ENCODE measurements around the gene MACROD2. TPM values are rescaled to one million over a fixed set of nuclear protein-coding genes. Genes with fewer than 3 reads are reported as not detected.

Gene MACROD2
- total RNA-seq, 1 experiment from 2014 or later = 3.7 TPM

DNA sequence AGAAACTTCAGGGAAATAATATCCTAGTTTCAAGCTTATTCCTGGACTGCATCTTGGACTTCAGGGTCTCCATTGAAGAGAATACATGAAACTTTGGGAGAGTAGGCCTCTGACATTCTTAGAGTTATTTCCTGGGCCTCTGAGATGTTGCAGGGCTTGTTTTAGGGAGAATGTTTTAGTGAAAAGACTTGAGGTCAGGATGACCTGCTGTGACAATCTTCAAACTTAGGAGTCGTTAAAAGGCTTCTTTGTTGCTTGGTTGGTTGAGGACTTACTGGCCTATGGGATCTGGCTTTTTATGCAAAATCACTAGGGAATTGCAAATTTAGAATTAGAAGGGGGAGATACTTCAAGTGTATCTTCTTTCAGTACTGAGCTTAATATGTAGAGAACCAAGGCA is 955.3 kb downstream of the MACROD2 start:
- H3K4me2 ChIP-seq (ENCODE audit: low read length) = no peak overlapping the region
- no peaks in the 10 kb centered on the region for H3K9me3 ChIP-seq (ENCODE audit: control insufficient read depth in 1 of 2, insufficient read depth in 1 of 2, low read depth in 1 of 2, low read length in 2 of 2)
- H3K36me3 ChIP-seq (ENCODE audit: control insufficient read depth in 1 of 2, insufficient read depth in 2 of 2, low read length in 2 of 2) = no peaks in the 10 kb centered on the region
- H3K4me1 ChIP-seq (ENCODE audit: control insufficient read depth in 1 of 2, insufficient read depth in 2 of 2, low read length in 2 of 2) = peaks cover 2 to 10% of the 10 kb centered on the region in 2 experiments; a peak in 2 of 4 replicates
- H2AFZ ChIP-seq (ENCODE audit: low read depth, low read length, poor library complexity, severe bottlenecking) = no peak overlapping the region
- BruUV-seq (replicated peaks) = no TSS peak
- TF ChIP-seq SRF (IDR thresholded peaks at IDR 0.05; ENCODE audit: low read depth) (no peak), SIN3A (IDR thresholded peaks at IDR 0.05; ENCODE audit: low read depth) (no peak), TCF7L2 (IDR thresholded peaks at IDR 0.05; ENCODE audit: borderline replicate concordance, extremely low read depth, insufficient read depth, insufficient read length) (no peak), EZH2 (IDR thresholded peaks at IDR 0.05) (no peak), POLR2A (IDR thresholded peaks at IDR 0.05; ENCODE audit: borderline replicate concordance, extremely low read depth, insufficient read depth, insufficient read length) (no peak), POLR2AphosphoS5 (IDR thresholded peaks at IDR 0.05; ENCODE audit: low read depth, low read length) (no peak), EZH2phosphoT487 (IDR thresholded peaks at IDR 0.05; ENCODE audit: borderline replicate concordance) (no peak), CEBPB (IDR thresholded peaks at IDR 0.05; ENCODE audit: low read depth) (no peak), JUND (IDR thresholded peaks at IDR 0.05) (no peak), CBX3 (IDR thresholded peaks at IDR 0.05; ENCODE audit: low read depth) (no peak)
- TF ChIP-seq, protein P1, sequence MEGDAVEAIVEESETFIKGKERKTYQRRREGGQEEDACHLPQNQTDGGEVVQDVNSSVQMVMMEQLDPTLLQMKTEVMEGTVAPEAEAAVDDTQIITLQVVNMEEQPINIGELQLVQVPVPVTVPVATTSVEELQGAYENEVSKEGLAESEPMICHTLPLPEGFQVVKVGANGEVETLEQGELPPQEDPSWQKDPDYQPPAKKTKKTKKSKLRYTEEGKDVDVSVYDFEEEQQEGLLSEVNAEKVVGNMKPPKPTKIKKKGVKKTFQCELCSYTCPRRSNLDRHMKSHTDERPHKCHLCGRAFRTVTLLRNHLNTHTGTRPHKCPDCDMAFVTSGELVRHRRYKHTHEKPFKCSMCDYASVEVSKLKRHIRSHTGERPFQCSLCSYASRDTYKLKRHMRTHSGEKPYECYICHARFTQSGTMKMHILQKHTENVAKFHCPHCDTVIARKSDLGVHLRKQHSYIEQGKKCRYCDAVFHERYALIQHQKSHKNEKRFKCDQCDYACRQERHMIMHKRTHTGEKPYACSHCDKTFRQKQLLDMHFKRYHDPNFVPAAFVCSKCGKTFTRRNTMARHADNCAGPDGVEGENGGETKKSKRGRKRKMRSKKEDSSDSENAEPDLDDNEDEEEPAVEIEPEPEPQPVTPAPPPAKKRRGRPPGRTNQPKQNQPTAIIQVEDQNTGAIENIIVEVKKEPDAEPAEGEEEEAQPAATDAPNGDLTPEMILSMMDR (IDR thresholded peaks at IDR 0.05 in 2 of 3, conservative IDR thresholded peaks at IDR 0.05 in 1 of 3; ENCODE audit: borderline replicate concordance in 1 of 3, insufficient read depth in 1 of 3, low read depth in 2 of 3, low read length in 2 of 3) = no peak
- TF ChIP-seq, protein P2, sequence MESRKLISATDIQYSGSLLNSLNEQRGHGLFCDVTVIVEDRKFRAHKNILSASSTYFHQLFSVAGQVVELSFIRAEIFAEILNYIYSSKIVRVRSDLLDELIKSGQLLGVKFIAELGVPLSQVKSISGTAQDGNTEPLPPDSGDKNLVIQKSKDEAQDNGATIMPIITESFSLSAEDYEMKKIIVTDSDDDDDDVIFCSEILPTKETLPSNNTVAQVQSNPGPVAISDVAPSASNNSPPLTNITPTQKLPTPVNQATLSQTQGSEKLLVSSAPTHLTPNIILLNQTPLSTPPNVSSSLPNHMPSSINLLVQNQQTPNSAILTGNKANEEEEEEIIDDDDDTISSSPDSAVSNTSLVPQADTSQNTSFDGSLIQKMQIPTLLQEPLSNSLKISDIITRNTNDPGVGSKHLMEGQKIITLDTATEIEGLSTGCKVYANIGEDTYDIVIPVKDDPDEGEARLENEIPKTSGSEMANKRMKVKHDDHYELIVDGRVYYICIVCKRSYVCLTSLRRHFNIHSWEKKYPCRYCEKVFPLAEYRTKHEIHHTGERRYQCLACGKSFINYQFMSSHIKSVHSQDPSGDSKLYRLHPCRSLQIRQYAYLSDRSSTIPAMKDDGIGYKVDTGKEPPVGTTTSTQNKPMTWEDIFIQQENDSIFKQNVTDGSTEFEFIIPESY (IDR thresholded peaks at IDR 0.05; ENCODE audit: extremely low read depth, insufficient replicate concordance, low read length) = no peak
- TF ChIP-seq, protein P3, sequence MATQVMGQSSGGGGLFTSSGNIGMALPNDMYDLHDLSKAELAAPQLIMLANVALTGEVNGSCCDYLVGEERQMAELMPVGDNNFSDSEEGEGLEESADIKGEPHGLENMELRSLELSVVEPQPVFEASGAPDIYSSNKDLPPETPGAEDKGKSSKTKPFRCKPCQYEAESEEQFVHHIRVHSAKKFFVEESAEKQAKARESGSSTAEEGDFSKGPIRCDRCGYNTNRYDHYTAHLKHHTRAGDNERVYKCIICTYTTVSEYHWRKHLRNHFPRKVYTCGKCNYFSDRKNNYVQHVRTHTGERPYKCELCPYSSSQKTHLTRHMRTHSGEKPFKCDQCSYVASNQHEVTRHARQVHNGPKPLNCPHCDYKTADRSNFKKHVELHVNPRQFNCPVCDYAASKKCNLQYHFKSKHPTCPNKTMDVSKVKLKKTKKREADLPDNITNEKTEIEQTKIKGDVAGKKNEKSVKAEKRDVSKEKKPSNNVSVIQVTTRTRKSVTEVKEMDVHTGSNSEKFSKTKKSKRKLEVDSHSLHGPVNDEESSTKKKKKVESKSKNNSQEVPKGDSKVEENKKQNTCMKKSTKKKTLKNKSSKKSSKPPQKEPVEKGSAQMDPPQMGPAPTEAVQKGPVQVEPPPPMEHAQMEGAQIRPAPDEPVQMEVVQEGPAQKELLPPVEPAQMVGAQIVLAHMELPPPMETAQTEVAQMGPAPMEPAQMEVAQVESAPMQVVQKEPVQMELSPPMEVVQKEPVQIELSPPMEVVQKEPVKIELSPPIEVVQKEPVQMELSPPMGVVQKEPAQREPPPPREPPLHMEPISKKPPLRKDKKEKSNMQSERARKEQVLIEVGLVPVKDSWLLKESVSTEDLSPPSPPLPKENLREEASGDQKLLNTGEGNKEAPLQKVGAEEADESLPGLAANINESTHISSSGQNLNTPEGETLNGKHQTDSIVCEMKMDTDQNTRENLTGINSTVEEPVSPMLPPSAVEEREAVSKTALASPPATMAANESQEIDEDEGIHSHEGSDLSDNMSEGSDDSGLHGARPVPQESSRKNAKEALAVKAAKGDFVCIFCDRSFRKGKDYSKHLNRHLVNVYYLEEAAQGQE (IDR thresholded peaks at IDR 0.05; ENCODE audit: low read depth) = no peak
- TF ChIP-seq, protein P4, sequence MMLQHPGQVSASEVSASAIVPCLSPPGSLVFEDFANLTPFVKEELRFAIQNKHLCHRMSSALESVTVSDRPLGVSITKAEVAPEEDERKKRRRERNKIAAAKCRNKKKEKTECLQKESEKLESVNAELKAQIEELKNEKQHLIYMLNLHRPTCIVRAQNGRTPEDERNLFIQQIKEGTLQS (IDR thresholded peaks at IDR 0.05) = no peak
- DNase-seq (ENCODE audit: low read depth, low spot score) = no peak
- no peaks in the 10 kb centered on the region for H3K79me2 ChIP-seq (ENCODE audit: insufficient read depth, low read length)
- H3K27ac ChIP-seq (ENCODE audit: low read depth, low read length) = no peak overlapping the region
- ChIA-PET POLR2A (no interaction called here), RAD21 (ENCODE audit: low non-redundant PET in 1 of 2, low total read pairs in 2 of 2, uncharacterized antibody in 2 of 2, unreplicated experiment in 2 of 2) (no interaction called here), CTCF (no interaction called here)
- H3K27me3 ChIP-seq (ENCODE audit: insufficient read depth, low read length) = no peaks in the 10 kb centered on the region
- no peaks in the 10 kb centered on the region for H4K20me1 ChIP-seq (ENCODE audit: insufficient read depth)
- no peak overlapping the region for H3K9ac ChIP-seq (ENCODE audit: low read length)
- intact Hi-C loops (cut with micrococcal nuclease) = no loop called here
- H3K9me2 ChIP-seq (ENCODE audit: insufficient read depth) = no peaks in the 10 kb centered on the region
- H3K4me3 ChIP-seq (replicated peaks in 1 of 2; ENCODE audit: low read depth in 1 of 2, low read length in 2 of 2) = no peak overlapping the region
- no peak for ATAC-seq

All from HCT116 (cell line).